Common myeloid progenitor, CD34-positive (primary cell): Measurements from ENCODE around the gene TBC1D24.

Experiments used
- CTCF ChIA-PET: fragments of 350-600 bp; sonication (Branson Sonifier 250); formaldehyde crosslinking; loops from one replicate; lab custom pipeline; 2021; ENCODE audit warnings: antibody characterized with exemption; lab: Charles Lee
- POLR2A ChIA-PET: fragments of 350-600 bp; sonication (Branson Sonifier 250); formaldehyde crosslinking; loops from one replicate; lab custom pipeline; 2021; ENCODE audit warnings: antibody characterized with exemption; lab: Charles Lee
- DNase-seq, 3 donors: peaks; one replicate each; pipeline versions ENCODE4 v3.0.0 to v3.0.0-alpha.2; 2013
- H3K27ac ChIP-seq, 2 experiments: 1 replicate in 1 of 2; 2 replicates in 1 of 2; pipeline ENCODE4 v1.7.0; 2013; ENCODE audit warnings: inconsistent platforms in 2 of 2, low read length in 2 of 2, mild to moderate bottlenecking in 2 of 2, low read depth in 1 of 2, moderate library complexity in 1 of 2; ENCODE audit not compliant: severe bottlenecking in 2 of 2, insufficient read depth in 1 of 2, poor library complexity in 1 of 2
- H3K27me3 ChIP-seq, 5 experiments: replicated peaks in 2 of 5; 1 replicate in 3 of 5; 2 replicates in 2 of 5; pipeline versions ENCODE4 v1.6.1 to v1.7.0; 2013; ENCODE audit warnings: low read length in 4 of 5, mild to moderate bottlenecking in 2 of 5, moderate library complexity in 2 of 5, inconsistent platforms in 1 of 5; ENCODE audit not compliant: insufficient read depth in 5 of 5, control insufficient read depth in 4 of 5
- H3K36me3 ChIP-seq, 4 experiments: 1 replicate in 2 of 4; 2 replicates in 2 of 4; pipeline versions ENCODE4 v1.6.1 to v1.7.0; 2013; ENCODE audit warnings: low read length in 3 of 4, control low read depth in 1 of 4, mild to moderate bottlenecking in 1 of 4; ENCODE audit not compliant: control insufficient read depth in 4 of 4, insufficient read depth in 4 of 4
- H3K4me1 ChIP-seq, 4 experiments: 1 replicate in 3 of 4; 2 replicates in 1 of 4; pipeline versions ENCODE4 v1.6.1 to v1.7.1; 2013; ENCODE audit warnings: low read length in 3 of 4, mild to moderate bottlenecking in 3 of 4, control low read depth in 1 of 4, inconsistent platforms in 1 of 4, moderate library complexity in 1 of 4; ENCODE audit not compliant: control insufficient read depth in 4 of 4, insufficient read depth in 4 of 4; ENCODE audit errors: control extremely low read depth in 1 of 4
- H3K4me3 ChIP-seq, 7 experiments: 1 replicate in 4 of 7; 2 replicates in 3 of 7; pipeline versions ENCODE4 v1.5.1 to v1.7.0; 2013; ENCODE audit warnings: mild to moderate bottlenecking in 7 of 7, low read length in 6 of 7, moderate library complexity in 6 of 7, inconsistent platforms in 2 of 7, low read depth in 2 of 7, control low read depth in 1 of 7; ENCODE audit not compliant: insufficient read depth in 4 of 7, control insufficient read depth in 1 of 7; ENCODE audit errors: extremely low read depth in 1 of 7
- H3K9me3 ChIP-seq, 5 experiments: 1 replicate in 4 of 5; 2 replicates in 1 of 5; pipeline versions ENCODE4 v1.6.1 to v1.7.1; 2013; ENCODE audit warnings: low read length in 4 of 5, mild to moderate bottlenecking in 2 of 5, inconsistent platforms in 1 of 5, low read depth in 1 of 5, moderate library complexity in 1 of 5; ENCODE audit not compliant: control insufficient read depth in 4 of 5, insufficient read depth in 2 of 5; ENCODE audit errors: control extremely low read depth in 1 of 5
- WGBS: methylation state at CpG from one replicate; pipeline ENCODE4 v1.1.5; 2013; ENCODE audit not compliant: insufficient coverage; 5-methylcytosine and 5-hydroxymethylcytosine counted together

TBC1D24 gene

GRCh38 chr16:2471653-2472487, 3.1 kb upstream of the TBC1D24 start:
- H3K27me3 ChIP-seq = peaks cover 0 to 51% (median 19%) of the 10 kb centered on the region in 5 experiments
- peaks cover 4 to 70% (median 63%) of the 10 kb centered on the region in 4 experiments for H3K4me1 ChIP-seq
- H3K9me3 ChIP-seq = no peaks in the 10 kb centered on the region
- H3K4me3 ChIP-seq = peak overlapping the region in 3 of 7 experiments; percentile 28 to 58 (median 43)
- WGBS = 37% methylated on average over 59 of the region's 61 CpGs
- no peaks in the 10 kb centered on the region for H3K36me3 ChIP-seq
- ChIA-PET CTCF (interaction anchor here (0.8 to 1.0 kb wide), 2 partner anchors 11 to 12 kb away, joined by 3 read pairs; no protein-coding TSS in a partner anchor), POLR2A (no interaction called here)
- DNase-seq = no peak
- H3K27ac ChIP-seq = no peak overlapping the region

- Histone ChIP-seq H3K27ac (no peak overlapping the region), H3K4me1 (peaks cover 4 to 64% (median 60%) of the 10 kb centered on the region in 4 experiments), H3K27me3 (peaks cover 0 to 51% (median 19%) of the 10 kb centered on the region in 5 experiments), H3K4me3 (no peak overlapping the region), H3K9me3 (no peaks in the 10 kb centered on the region), H3K36me3 (no peaks in the 10 kb centered on the region)
- ChIA-PET POLR2A (no interaction called here), CTCF (interaction anchor here (1.0 to 1.1 kb wide), 3 partner anchors 10 to 15 kb away, joined by 3 to 4 read pairs (median 4); no protein-coding TSS in a partner anchor)
- WGBS = 97% methylated on average over 27 of the region's 27 CpGs
- no peak for DNase-seq
Measured at GRCh38 chr16:2472488-2472864, 2.5 kb upstream of the TBC1D24 start.

GRCh38 chr16:2472885-2473445, 2.0 kb upstream of the TBC1D24 start:
- Histone ChIP-seq H3K27me3 (peaks cover 0 to 51% (median 19%) of the 10 kb centered on the region in 5 experiments), H3K4me1 (peaks cover 4 to 59% (median 55%) of the 10 kb centered on the region in 4 experiments), H3K36me3 (no peaks in the 10 kb centered on the region), H3K4me3 (peak overlapping the region in 3 of 7 experiments; percentile 22 to 82 (median 73)), H3K9me3 (no peaks in the 10 kb centered on the region), H3K27ac (no peak overlapping the region)
- WGBS = 84% methylated on average over 13 of the region's 14 CpGs
- no peak for DNase-seq
- ChIA-PET CTCF (interaction anchor here (0.6 to 1.1 kb wide), 3 partner anchors 10 to 37 kb away, joined by 3 to 4 read pairs (median 4); no protein-coding TSS in a partner anchor), POLR2A (interaction anchor here (0.6 kb wide), 1 partner anchor 13 kb away, joined by 3 read pairs; the partner anchor contains the start of gene TEDC2)

GRCh38 chr16:2473446-2473926, 1.4 kb upstream of the TBC1D24 start:
- WGBS = 3% methylated on average over 38 of the region's 49 CpGs
- DNase-seq = peak in 1 of 3 donors; percentile 41
- POLR2A ChIA-PET = interaction anchor here (0.6 kb wide), 1 partner anchor 13 kb away, joined by 3 read pairs; the partner anchor contains the start of gene TEDC2
- Histone ChIP-seq H3K27ac (no peak overlapping the region), H3K27me3 (peaks cover 0 to 49% (median 19%) of the 10 kb centered on the region in 5 experiments), H3K4me1 (peaks cover 4 to 54% (median 50%) of the 10 kb centered on the region in 4 experiments), H3K9me3 (no peaks in the 10 kb centered on the region), H3K36me3 (no peaks in the 10 kb centered on the region), H3K4me3 (peak overlapping the region in 4 of 7 experiments; percentile 22 to 82 (median 76))
- CTCF ChIA-PET = interaction anchor here (0.6 to 2.4 kb wide), 4 partner anchors 9 to 38 kb away, joined by 3 to 19 read pairs (median 4); no protein-coding TSS in a partner anchor

- CTCF ChIA-PET = interaction anchor here (1.4 to 2.4 kb wide), 2 partner anchors 13 to 26 kb away, joined by 3 to 19 read pairs; no protein-coding TSS in a partner anchor
- Histone ChIP-seq H3K27ac (peak overlapping the region in 1 of 2 experiments; percentile 77), H3K27me3 (peaks cover 0 to 43% (median 17%) of the 10 kb centered on the region in 5 experiments), H3K9me3 (no peaks in the 10 kb centered on the region), H3K36me3 (peaks cover 0 to 2% (median under 1%) of the 10 kb centered on the region in 4 experiments), H3K4me1 (peaks cover 4 to 46% (median 43%) of the 10 kb centered on the region in 4 experiments), H3K4me3 (peak overlapping the region; percentile 47 to 82 (median 72))
- POLR2A ChIA-PET = interaction anchor here (0.5 to 2.0 kb wide), 4 partner anchors 14 to 46 kb away, joined by 3 to 15 read pairs (median 3); partner anchors contain the start of gene TEDC2
- 0% methylated on average over 92 of the region's 100 CpGs for WGBS
- DNase-seq = peak; percentile 36 to 64 (median 57)
Measured at GRCh38 chr16:2473999-2474876, 689 bp upstream of the TBC1D24 start.
